Epithelial cell of prostate (primary cell): Measurements from ENCODE around the gene LDB2.
"Not testable (repeated sequence)": the region's sequence is repeated elsewhere in the genome, so short reads cannot be mapped to it uniquely, and the experiment has no call there.

ENCODE experiments used
- DNase-seq: peaks from one replicate; pipeline ENCODE4 v3.0.0-alpha.2; 2011; ENCODE audit warnings: low read depth, low spot score
- H3K27ac ChIP-seq: fragments of 450-650 bp; 2 replicates; pipeline ENCODE4 v1.5.1; 2017; ENCODE audit warnings: mild to moderate bottlenecking

LDB2 gene

DNA sequence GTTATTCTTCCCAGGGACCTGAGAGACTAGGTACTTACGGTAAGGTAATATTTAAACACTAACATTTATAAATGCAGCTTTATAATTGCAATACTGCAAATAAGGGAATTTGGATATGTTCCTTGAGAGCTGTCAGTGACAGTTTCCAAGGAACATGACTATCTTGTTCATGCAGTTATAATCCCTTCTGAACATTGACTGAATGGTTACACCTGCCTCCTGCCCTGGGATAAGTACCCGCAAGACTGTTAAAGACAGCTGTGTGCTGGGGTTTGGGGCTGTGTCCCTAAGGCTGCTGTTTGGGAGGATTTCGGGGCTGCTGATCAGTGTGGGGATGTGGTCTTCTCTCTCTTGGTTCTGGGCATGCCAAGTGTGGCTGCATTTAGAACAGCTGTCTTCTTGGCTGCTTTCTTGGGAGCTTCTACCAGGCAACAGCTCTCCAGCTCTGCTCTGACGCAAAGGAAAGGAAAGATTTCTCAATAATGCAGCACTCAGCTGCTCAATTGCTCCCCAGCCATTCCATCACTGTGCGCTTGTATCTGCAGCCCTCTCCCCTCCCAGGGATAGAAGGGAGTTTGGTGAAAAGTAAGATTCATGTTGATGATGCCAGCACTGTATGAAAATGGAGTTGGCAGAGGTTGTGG lies 373.4 kb downstream of the LDB2 start:
- no peak overlapping the region for H3K27ac ChIP-seq
- DNase-seq, result no peak

- DNase-seq, result no peak
- no peak overlapping the region for H3K27ac ChIP-seq
These were observed 374.0 kb downstream of the LDB2 start for GRCh38 chr4:16524406-16524805.

DNA sequence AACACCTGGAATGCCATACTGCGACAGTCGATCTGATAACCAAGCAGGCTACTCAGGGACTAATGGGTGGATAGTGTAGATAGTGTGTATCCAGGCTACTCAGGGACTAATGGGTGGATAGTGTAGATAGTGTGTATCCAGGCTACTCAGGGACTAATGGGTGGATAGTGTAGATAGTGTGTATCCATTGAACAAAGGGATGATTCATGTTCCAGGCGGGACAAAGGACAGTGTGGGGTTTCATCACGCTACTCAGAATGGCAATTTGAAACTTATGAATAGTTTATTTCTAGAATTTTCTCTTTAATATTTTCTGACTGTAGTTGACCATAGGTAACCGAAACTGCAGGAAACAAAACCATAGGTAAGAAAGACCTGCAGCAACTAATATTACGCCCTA lies 374.9 kb downstream of the LDB2 start:
- not testable (repeated sequence) for H3K27ac ChIP-seq, DNase-seq

GRCh38 chr4:16521156-16521915 lies 377.1 kb downstream of the LDB2 start:
- H3K27ac ChIP-seq, result no peak overlapping the region
- no peak for DNase-seq

- H3K27ac ChIP-seq, result no peak overlapping the region
- no peak for DNase-seq
These were observed 381.5 kb downstream of the LDB2 start for GRCh38 chr4:16516796-16517439.

DNA sequence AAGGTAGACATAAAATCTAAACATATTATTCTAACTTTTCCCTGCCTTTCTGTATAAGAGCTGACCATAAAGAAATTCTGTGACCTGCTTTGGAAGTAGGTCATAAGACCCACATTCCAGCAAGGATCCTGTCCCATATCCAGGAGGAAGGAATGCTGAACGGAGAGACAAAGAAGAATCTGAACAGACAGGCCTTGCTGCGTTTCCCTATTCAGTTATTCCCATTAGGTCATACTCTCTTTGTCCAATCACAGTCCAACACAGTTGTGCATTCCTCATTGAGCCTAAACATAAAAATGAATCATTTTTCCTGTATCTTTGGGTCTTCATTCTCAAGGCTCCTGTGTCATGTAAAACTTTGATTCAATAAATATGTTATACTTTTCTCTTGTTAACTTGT lies 384.6 kb downstream of the LDB2 start:
- no peak for DNase-seq
- H3K27ac ChIP-seq, result no peak overlapping the region

DNA sequence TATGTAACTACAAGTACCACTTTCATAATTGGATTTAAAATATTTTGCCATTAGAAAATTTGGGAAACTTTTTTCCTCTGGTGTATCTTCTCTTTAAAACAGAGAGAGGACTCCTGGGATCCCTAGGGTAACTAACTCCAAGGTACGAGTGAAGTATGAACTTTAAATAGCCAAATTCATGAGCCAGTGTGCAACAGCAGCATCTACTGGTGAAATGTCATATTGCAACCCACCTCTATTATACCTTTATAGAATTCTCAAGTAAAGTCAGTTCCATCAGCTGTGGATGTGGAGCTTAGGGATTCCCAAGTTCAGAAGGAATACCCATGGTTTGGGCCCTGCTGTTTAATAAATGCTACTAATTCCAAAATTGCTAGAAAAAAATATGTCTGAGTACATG lies 389.5 kb downstream of the LDB2 start:
- no peak overlapping the region for H3K27ac ChIP-seq
- DNase-seq, result no peak

- DNase-seq, result no peak
These were observed 392.7 kb downstream of the LDB2 start for GRCh38 chr4:16505726-16506125.

GRCh38 chr4:16505267-16505666 lies 393.2 kb downstream of the LDB2 start:
- DNase-seq, result no peak

More at GRCh38 chr4:16505726-16506125, 392.7 kb downstream of the LDB2 start:
- no peak overlapping the region for H3K27ac ChIP-seq

DNA sequence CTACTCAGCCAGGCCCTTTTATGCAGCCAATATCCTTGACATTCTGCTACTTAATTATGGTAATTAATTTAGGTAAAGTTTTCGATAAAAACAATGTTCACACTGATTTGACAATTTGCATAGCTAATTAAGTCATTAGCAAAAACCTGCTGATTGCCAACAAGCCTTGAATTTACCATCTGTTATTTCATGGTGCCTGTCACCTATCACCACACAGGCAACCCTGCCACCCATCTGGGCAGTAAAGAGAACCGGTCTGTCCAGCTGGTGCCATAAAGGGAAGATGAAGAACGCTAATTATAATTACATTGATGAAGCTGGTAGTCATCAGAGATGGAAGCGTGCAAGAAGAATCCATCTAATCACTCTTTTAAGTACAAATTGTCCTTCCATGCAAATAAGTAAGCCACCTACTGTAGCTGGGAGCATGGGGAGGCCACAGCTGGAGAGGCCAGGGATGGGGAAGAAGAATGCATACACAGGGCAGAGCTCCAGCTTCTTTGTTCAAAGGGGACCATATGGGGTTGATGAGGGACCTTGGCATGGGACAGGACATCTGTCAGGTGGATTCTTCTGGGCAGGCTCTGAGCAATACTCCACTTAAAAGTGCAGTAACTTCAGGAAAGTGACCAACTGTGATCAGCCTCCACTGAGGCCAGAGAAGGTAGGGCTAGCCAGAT lies 394.9 kb downstream of the LDB2 start:
- no peak overlapping the region for H3K27ac ChIP-seq
- no peak for DNase-seq

More at GRCh38 chr4:16505267-16505666, 393.2 kb downstream of the LDB2 start:
- H3K27ac ChIP-seq, result no peak overlapping the region

- no peak for DNase-seq
- H3K27ac ChIP-seq, result no peak overlapping the region
These were observed 399.5 kb downstream of the LDB2 start for GRCh38 chr4:16498978-16499377.

GRCh38 chr4:16496501-16496900 lies 401.9 kb downstream of the LDB2 start:
- H3K27ac ChIP-seq, result no peak overlapping the region
- no peak for DNase-seq

DNA sequence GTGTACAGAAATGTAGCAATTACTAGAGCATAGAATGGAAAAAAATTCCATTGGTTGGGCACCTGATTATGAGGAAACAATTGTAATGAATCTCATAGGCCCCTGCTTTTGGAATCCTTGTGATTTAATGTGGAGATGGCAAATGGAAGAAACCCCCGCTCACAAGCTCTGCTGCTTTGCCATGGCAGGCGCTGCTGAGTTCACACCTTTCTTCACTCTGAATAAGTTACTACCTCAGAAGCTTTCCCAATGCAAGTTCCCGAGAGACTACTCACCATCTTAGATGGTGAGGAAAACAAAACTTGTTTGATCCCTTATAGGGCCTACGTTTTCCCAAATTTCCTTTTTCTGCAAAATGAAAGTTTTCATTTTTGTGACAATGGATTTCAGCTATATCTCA lies 405.6 kb downstream of the LDB2 start:
- no peak for DNase-seq
- no peak overlapping the region for H3K27ac ChIP-seq

- no peak for DNase-seq
- no peak overlapping the region for H3K27ac ChIP-seq
These were observed 409.2 kb downstream of the LDB2 start for GRCh38 chr4:16489226-16489625.

DNA sequence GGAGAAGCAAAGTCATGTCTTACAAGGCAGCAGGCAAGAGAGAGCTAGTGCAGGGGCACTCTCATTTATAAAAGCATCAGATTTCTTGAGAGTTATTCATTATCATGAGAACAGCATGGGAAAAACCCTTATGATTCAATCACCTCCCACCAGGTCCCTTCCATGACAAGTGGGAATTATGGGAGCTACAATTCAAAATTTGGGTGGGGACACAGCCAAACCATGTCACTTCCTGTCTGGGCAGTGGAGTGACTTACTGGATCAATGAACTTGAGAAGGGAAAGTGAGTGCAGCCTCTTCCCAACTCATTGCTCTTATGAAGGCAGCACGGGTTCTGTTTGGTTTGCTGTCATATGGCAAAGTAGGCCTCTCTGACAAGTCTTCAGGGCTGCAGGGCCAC lies 410.4 kb downstream of the LDB2 start:
- H3K27ac ChIP-seq, result no peak overlapping the region
- DNase-seq, result no peak

GRCh38 chr4:16484711-16485110 lies 413.7 kb downstream of the LDB2 start:
- no peak for DNase-seq
- H3K27ac ChIP-seq, result no peak overlapping the region

- H3K27ac ChIP-seq, result no peak overlapping the region
- no peak for DNase-seq
These were observed 414.9 kb downstream of the LDB2 start for GRCh38 chr4:16483540-16483939.

DNA sequence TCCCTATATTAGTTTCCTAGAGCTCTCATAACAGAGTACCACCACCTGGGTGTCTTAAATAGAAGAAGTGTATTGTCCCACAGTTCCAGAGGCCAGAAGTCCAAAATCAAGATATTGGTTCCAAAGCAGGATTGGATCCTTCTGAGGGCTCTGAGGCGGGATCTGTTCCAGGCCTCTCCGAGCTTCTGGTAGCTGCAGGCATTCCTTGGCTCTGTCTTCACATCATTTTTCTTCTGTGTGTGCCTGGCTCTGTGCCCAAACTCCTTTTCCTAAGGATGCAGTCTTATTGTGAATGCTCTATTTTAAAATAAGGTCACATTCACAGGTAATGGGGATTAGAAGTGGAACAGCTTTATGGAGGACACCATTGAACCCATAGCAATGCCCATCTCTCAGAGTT lies 418.4 kb downstream of the LDB2 start:
- H3K27ac ChIP-seq, result no peak overlapping the region
- no peak for DNase-seq

DNA sequence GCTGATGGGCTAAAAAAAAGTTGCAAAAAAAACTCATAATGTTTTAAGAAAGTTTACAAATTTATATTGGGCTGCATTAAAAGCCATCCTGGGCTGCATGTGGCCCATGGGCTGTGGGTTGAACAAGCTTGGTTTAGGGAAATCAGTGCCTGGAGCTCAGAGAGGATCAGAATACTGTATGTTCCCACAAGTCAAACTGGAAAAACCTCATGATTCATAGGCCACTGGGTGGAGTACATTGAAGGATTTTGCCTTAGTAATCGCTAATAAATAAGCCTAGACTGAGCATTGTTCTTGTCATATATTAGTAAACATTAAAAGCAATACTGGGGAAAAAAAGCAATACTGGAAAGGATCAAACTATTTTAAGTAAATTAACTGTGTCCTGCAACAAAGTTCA lies 425.9 kb downstream of the LDB2 start:
- no peak for DNase-seq

DNA sequence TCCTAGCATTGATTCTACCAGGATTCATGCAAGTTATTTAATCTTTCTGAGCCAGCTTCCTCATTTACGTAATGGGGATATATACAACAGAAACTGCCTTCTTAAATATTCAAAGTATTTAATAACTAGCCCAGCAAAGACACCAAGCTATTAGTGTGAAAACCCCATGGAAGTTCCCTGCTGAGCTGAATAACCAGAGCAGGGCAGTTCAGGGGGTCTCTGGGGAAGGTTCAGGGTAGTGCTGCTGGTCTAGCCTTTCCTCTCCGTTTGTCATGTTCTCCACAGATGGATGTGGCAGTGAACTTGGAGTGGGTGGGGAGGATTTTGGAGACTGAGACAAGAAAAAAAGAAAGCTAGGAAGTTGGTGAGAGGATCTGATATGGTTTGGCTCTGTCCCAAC lies 431.4 kb downstream of the LDB2 start:
- H3K27ac ChIP-seq, result no peak overlapping the region
- no peak for DNase-seq

More for the DNA sequence above, 425.9 kb downstream of the LDB2 start:
- no peak overlapping the region for H3K27ac ChIP-seq

- no peak for DNase-seq
- no peak overlapping the region for H3K27ac ChIP-seq
These were observed 431.9 kb downstream of the LDB2 start for GRCh38 chr4:16466581-16466980.
